Erythroblast (primary cell): ENCODE results near the gene TOMM34.

ENCODE experiments used
- GATA1 ChIP-seq: IDR thresholded peaks from 2 replicates; pipeline ENCODE4 v1.6.1; 2011; ENCODE audit warnings: low read depth, mild to moderate bottlenecking, control low read depth, low read length, moderate library complexity
- POLR2A ChIP-seq: IDR thresholded peaks from 2 replicates; pipeline ENCODE4 v1.6.1; 2011; ENCODE audit warnings: mild to moderate bottlenecking, low read length

GRCh38 chr20:44909872-44910689, 50.1 kb downstream of the TOMM34 start, which contains the start of gene PABPC1L:
- TF ChIP-seq POLR2A (no peak), GATA1 (no peak)
